SH-SY5Y (cell line): Measurements from ENCODE around the gene DISP1.

ENCODE experiments used
- GATA2 ChIP-seq: IDR thresholded peaks from 2 replicates; pipeline ENCODE4 v1.6.1; 2011; ENCODE audit warnings: mild to moderate bottlenecking, low read depth, low read length
- GATA3 ChIP-seq: IDR thresholded peaks from 2 replicates; pipeline ENCODE4 v1.6.1; 2011; ENCODE audit warnings: low read depth, mild to moderate bottlenecking, low read length, moderate library complexity

The DISP1 gene

GRCh38 chr1:222820171-222820712 lies 5.4 kb downstream of the DISP1 start:
- TF ChIP-seq GATA2 (no peak), GATA3 (no peak)

- TF ChIP-seq GATA3, result no peak
Observed at GRCh38 chr1:222821239-222821638, 6.4 kb downstream of the DISP1 start.

GRCh38 chr1:222823695-222824094 lies 8.9 kb downstream of the DISP1 start:
- TF ChIP-seq GATA2, result no peak
- TF ChIP-seq GATA3, result no peak

- TF ChIP-seq GATA2 (no peak), GATA3 (no peak)
Observed at GRCh38 chr1:222824641-222825040, 9.8 kb downstream of the DISP1 start.

- TF ChIP-seq GATA2 (no peak), GATA3 (no peak)
Observed at GRCh38 chr1:222828939-222829338, 14.1 kb downstream of the DISP1 start.

- TF ChIP-seq GATA2 (no peak), GATA3 (no peak)
Observed at GRCh38 chr1:222829868-222830267, 15.0 kb downstream of the DISP1 start.

- TF ChIP-seq GATA2 (no peak), GATA3 (no peak)
Observed at GRCh38 chr1:222833356-222833876, 18.6 kb downstream of the DISP1 start.

GRCh38 chr1:222843469-222844410 lies 28.9 kb downstream of the DISP1 start:
- TF ChIP-seq GATA2 (no peak), GATA3 (no peak)

GRCh38 chr1:222844411-222844779 lies 29.6 kb downstream of the DISP1 start:
- no peak for TF ChIP-seq GATA2

- TF ChIP-seq GATA3 (no peak), GATA2 (no peak)
Observed at GRCh38 chr1:222845763-222846162, 30.9 kb downstream of the DISP1 start.

- TF ChIP-seq GATA3, result no peak
- no peak for TF ChIP-seq GATA2
Observed at GRCh38 chr1:222852326-222852725, 37.5 kb downstream of the DISP1 start.

GRCh38 chr1:222861062-222861461 lies 46.2 kb downstream of the DISP1 start:
- TF ChIP-seq GATA2, result no peak
- TF ChIP-seq GATA3, result no peak
